C4-2B (cell line): Measurements from ENCODE around the gene VPS45.

Experiments used
- H3K27ac ChIP-seq: fragments of 450-650 bp; 2 replicates; pipeline ENCODE4 v1.5.1; 2017
- CTCF ChIP-seq: fragments of 450-650 bp; conservative IDR thresholded peaks from 2 replicates; pipeline ENCODE4 v1.5.1; 2017; ENCODE audit warnings: mild to moderate bottlenecking
- ZFX ChIP-seq: fragments of 450-650 bp; IDR thresholded peaks from 2 replicates; pipeline ENCODE4 v1.6.1; 2017

VPS45 gene

DNA sequence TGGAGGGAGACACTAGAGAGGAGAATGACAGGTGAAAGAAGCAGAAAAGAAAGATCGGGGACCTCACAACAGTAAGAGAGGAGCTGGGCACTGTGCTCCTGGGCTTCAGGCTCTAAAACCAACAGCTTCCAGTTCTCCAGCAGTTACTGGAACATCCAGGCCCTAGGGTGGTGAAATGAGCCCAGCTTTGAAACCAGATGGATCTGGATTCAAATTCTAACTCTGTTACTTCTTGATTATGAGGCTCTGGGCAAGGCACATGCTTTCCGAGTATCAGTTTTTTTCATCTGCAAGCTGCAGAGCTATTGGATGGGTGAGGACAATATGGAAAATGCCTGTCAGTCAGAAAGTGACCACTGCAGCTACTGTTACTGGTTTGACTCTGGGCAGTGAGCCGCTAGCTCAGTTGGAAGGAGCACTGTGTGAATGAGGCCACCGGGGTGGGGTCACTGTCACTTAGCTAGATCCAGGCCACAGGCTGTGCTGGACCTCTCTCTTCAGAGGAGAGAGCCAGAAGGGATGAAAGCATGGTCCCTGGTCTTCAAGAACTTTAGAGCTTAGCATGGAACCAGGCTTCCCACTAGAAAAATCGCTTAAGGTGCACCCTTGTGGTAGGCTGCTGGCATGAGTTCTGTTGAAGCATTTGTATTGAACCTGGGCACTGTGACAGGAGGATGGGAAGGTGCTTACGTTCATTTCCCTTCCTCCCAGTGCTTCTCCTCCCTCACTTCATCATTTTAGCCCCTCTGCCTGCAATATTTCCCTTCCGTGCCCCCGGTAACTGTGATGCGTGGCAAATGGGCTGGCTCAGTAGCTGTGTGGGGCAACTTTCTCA lies 94.4 kb downstream of the VPS45 start:
- no peak for TF ChIP-seq CTCF
- TF ChIP-seq ZFX: no peak
- no peak overlapping the region for H3K27ac ChIP-seq

DNA sequence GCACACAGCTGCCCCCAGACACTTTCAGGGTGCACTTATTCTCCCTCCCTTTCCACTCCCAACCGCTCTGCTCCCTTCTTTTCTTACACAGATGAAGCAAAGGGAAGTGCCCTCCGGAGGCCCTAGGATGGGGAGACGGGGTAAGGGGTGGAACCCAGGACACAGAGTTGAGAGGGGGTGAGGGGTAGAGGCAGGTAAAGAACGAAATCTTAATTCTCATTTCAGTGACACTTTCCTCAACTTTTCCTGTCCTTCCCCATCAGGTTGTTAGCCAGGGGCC lies 94.9 kb downstream of the VPS45 start:
- TF ChIP-seq ZFX: no peak
- H3K27ac ChIP-seq: no peak overlapping the region

GRCh38 chr1:150162862-150163706 lies 95.5 kb downstream of the VPS45 start:
- no peak for TF ChIP-seq CTCF
- TF ChIP-seq ZFX: no peak
- no peak overlapping the region for H3K27ac ChIP-seq

DNA sequence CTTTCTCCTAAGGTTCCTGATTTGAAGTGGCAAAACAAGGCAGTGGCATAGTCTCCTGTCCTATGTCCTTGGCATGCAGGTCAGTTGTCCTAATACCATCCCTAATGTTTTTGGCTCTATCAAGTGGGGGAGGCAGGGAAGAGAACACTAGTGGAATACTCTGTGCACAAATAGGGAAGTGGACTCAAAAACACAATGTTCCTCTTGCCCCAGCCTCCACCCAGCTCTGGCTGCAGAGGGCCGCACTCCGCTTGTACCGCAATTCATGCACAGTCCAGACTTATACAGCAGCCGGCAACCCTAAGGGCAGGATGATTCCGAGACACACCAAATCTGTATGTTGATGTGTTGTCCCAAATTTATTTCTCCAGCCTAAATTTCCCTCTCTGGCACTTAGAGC lies 96.6 kb downstream of the VPS45 start:
- TF ChIP-seq ZFX (no peak), CTCF (no peak)
- H3K27ac ChIP-seq: no peak overlapping the region

- H3K27ac ChIP-seq: no peak overlapping the region
- TF ChIP-seq ZFX (no peak), CTCF (no peak)
Observed at GRCh38 chr1:150164779-150165178, 97.2 kb downstream of the VPS45 start.

- H3K27ac ChIP-seq: no peak overlapping the region
- TF ChIP-seq CTCF: peak; percentile 83
- no peak for TF ChIP-seq ZFX
Observed at GRCh38 chr1:150165622-150166612, 98.3 kb downstream of the VPS45 start.

DNA sequence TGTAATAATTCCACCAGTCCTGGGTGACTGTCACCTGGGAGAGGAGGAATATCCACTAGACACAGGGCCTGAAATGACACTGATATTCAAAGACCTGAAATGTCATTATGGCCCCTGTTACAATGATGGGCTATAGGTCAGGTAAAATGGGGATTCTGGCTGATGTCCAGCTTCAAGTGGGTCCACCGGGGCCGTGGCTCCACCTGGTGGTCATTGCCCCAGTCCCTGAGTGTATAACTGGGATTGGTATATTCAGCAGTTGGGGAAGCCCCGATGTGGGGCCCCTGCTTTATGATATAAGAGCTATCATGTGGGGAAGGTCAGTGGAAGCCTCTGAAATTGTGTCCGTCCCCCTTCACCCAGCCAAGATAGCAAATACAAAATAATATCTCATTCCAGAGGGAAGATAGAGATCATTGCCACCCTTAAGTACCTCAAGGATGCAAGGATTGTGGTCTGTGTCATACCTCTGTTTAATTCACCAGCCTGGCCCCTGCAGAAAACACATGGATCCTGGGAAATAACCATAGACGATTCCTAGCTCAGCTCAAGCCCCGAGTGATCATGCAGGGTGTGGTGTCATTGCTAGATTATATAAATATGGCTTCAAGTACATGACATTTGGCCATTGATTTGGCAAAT lies 101.5 kb downstream of the VPS45 start:
- peak; percentile 86 for TF ChIP-seq CTCF
- TF ChIP-seq ZFX: no peak

More for the DNA sequence above, 101.5 kb downstream of the VPS45 start:
- no peak overlapping the region for H3K27ac ChIP-seq
